Ovary (tissue), 3 donors: ENCODE results near the gene MOBP.
"Not testable (repeated sequence)": the region's sequence is repeated elsewhere in the genome, so short reads cannot be mapped to it uniquely, and the experiment has no call there.

Source experiments
- POLR2A ChIP-seq: fragments of 450-650 bp; IDR thresholded peaks from one replicate; pipeline ENCODE4 v1.6.1; 2017; ENCODE audit warnings: antibody characterized with exemption, mild to moderate bottlenecking, moderate library complexity
- TF ChIP-seq, protein P1 (sequence below), 3 donors: fragments of 450-650 bp in 2 of 3; fragments of 200-600 bp in 1 of 3; IDR thresholded peaks; one replicate each; pipeline versions ENCODE4 v1.5.1 to v1.8.0; 2016 to 2022; ENCODE audit warnings: antibody characterized with exemption in 3 of 3, mild to moderate bottlenecking in 1 of 3
- donor health status: DM: no; HTN: no; CAD: no.

GRCh38 chr3:39453872-39454271 lies 13.6 kb upstream of the MOBP start:
- TF ChIP-seq, protein P1, sequence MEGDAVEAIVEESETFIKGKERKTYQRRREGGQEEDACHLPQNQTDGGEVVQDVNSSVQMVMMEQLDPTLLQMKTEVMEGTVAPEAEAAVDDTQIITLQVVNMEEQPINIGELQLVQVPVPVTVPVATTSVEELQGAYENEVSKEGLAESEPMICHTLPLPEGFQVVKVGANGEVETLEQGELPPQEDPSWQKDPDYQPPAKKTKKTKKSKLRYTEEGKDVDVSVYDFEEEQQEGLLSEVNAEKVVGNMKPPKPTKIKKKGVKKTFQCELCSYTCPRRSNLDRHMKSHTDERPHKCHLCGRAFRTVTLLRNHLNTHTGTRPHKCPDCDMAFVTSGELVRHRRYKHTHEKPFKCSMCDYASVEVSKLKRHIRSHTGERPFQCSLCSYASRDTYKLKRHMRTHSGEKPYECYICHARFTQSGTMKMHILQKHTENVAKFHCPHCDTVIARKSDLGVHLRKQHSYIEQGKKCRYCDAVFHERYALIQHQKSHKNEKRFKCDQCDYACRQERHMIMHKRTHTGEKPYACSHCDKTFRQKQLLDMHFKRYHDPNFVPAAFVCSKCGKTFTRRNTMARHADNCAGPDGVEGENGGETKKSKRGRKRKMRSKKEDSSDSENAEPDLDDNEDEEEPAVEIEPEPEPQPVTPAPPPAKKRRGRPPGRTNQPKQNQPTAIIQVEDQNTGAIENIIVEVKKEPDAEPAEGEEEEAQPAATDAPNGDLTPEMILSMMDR (IDR thresholded peaks at IDR 0.05) = not testable (repeated sequence)
- not testable (repeated sequence) for TF ChIP-seq POLR2A
